Measurements from ENCODE around the gene DDX46.

The DDX46 gene

DNA sequence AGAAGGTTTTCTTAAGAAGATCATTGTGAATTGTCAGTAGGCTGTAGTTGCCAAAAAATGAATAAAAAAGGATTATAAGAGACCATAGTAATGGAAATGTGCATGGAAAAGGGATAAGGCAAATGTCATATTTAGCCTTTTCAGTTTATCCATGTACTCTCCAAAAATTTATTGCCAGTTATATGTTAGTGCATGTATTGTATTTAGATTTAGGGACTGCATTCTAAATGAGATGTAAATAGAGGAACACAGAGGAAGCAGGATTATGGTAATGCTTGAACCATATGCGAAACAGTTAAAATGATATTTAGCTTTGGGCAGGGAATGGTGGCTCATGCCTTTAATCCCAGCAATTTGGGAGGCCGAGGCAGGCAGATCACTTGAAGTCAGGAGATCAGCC lies 33.0 kb downstream of the DDX46 start:
- no peak for DNase-seq
- TF ChIP-seq, protein P1, sequence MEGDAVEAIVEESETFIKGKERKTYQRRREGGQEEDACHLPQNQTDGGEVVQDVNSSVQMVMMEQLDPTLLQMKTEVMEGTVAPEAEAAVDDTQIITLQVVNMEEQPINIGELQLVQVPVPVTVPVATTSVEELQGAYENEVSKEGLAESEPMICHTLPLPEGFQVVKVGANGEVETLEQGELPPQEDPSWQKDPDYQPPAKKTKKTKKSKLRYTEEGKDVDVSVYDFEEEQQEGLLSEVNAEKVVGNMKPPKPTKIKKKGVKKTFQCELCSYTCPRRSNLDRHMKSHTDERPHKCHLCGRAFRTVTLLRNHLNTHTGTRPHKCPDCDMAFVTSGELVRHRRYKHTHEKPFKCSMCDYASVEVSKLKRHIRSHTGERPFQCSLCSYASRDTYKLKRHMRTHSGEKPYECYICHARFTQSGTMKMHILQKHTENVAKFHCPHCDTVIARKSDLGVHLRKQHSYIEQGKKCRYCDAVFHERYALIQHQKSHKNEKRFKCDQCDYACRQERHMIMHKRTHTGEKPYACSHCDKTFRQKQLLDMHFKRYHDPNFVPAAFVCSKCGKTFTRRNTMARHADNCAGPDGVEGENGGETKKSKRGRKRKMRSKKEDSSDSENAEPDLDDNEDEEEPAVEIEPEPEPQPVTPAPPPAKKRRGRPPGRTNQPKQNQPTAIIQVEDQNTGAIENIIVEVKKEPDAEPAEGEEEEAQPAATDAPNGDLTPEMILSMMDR (IDR thresholded peaks at IDR 0.05), result no peak
- no peak overlapping the region for H3K4me3 ChIP-seq
- H3K27me3 ChIP-seq, result no peaks in the 10 kb centered on the region
- H3K9me3 ChIP-seq, result no peaks in the 10 kb centered on the region
- no peak overlapping the region for H3K27ac ChIP-seq
- peaks cover 62 to 96% (median 70%) of the 10 kb centered on the region in 3 donors for H3K36me3 ChIP-seq
- intact Hi-C loops (cut with DNase I; ENCODE audit: low total_unique reads), result no loop called here
- no peaks in the 10 kb centered on the region for H3K4me1 ChIP-seq

DNA sequence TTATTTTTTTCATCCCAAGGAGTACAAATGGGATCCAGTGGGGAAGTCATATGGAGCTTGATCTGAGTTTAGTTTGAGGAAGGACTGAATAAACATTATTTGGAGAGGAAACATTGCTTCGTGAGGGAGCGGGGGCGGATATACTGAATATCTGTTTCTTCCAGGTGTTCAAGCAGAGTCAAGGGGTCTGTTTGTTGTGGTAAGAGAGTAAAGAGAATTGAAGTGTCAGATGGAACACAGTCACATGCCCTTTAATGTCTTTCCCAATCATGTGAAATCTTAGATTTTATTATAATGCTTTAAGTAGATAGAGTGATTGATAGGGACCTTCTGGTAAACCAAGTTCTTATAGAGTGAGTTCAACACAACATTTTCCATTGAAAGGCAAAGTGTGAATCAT lies 33.7 kb downstream of the DDX46 start:
- Histone ChIP-seq H3K4me3 (no peak overlapping the region), H3K4me1 (no peaks in the 10 kb centered on the region), H3K36me3 (peaks cover 59 to 96% (median 68%) of the 10 kb centered on the region in 3 donors), H3K27me3 (no peaks in the 10 kb centered on the region), H3K9me3 (no peaks in the 10 kb centered on the region), H3K27ac (no peak overlapping the region)
- TF ChIP-seq, protein P1 (IDR thresholded peaks at IDR 0.05), result no peak
- intact Hi-C loops (cut with DNase I; ENCODE audit: low total_unique reads), result no loop called here
- DNase-seq, result no peak

DNA sequence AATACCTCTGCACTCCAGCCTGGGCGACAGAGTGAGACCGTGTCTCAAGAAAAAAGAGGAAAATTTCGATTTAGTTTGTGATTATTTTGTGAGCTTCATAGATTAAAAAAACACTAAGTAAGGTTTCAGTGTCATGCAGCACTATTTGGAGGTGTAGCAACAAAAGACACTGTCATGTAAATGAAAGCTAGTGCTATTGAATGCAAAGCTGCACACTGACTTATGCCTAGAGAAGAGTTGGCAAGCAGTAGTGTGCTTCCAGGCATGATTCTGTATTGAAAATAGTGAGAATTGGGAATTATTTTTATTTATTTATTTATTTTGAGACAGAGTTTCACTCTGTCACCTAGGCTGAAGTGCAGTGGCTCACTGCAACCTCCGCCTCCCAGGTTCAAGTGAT lies 34.5 kb downstream of the DDX46 start:
- H3K27ac ChIP-seq, result no peak overlapping the region
- no peak overlapping the region for H3K4me3 ChIP-seq
- intact Hi-C loops (cut with DNase I; ENCODE audit: low total_unique reads), result no loop called here
- no peaks in the 10 kb centered on the region for H3K27me3 ChIP-seq
- H3K9me3 ChIP-seq, result no peaks in the 10 kb centered on the region
- TF ChIP-seq, protein P1 (IDR thresholded peaks at IDR 0.05), result no peak
- no peaks in the 10 kb centered on the region for H3K4me1 ChIP-seq
- DNase-seq, result no peak
- peaks cover 67 to 98% (median 77%) of the 10 kb centered on the region in 3 donors for H3K36me3 ChIP-seq

DNA sequence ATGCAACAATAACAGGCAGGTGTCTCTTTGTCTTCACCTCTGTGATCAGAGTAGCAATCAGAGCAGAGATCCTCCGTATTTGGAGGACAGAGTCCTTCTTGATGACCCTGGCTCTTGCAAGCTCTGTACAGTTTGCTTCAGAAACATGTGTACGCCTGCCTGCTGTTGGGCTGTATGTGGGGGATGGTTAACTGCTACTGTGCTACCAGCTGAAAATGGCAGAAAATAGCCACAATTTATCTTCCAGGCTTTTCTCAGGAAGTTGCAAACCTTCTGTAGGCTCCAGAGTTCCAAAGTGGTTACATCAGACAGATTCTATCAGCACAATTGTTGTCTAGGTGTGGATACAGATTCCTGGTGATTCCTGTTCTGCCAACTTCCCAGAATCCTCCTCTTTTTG lies 35.5 kb downstream of the DDX46 start:
- peaks cover 70 to 100% (median 80%) of the 10 kb centered on the region in 3 donors for H3K36me3 ChIP-seq
- no peak overlapping the region for H3K27ac ChIP-seq
- intact Hi-C loops (cut with DNase I; ENCODE audit: low total_unique reads), result no loop called here
- TF ChIP-seq, protein P1 (IDR thresholded peaks at IDR 0.05), result no peak
- no peak for DNase-seq
- H3K4me1 ChIP-seq, result no peaks in the 10 kb centered on the region
- no peak overlapping the region for H3K4me3 ChIP-seq
- H3K9me3 ChIP-seq, result no peaks in the 10 kb centered on the region
- no peaks in the 10 kb centered on the region for H3K27me3 ChIP-seq

DNA sequence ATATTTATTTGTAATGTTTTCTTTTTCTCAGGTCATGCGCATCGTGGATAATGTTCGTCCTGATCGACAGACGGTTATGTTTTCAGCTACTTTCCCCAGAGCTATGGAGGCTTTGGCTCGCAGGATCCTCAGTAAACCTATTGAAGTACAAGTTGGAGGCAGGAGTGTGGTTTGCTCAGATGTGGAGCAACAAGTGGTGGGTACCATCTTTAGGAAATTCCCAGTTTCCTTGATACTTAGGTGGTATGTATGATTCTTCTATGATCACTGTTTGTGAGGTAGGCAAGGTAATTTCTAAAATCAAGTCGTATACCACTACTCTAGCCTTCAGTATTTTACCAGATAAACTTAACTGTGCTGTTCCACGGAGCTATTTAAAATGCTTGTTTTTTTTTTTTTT lies 36.2 kb downstream of the DDX46 start:
- H3K9me3 ChIP-seq, result no peaks in the 10 kb centered on the region
- no peak overlapping the region for H3K27ac ChIP-seq
- TF ChIP-seq, protein P1 (IDR thresholded peaks at IDR 0.05), result no peak
- no peak for DNase-seq
- no peaks in the 10 kb centered on the region for H3K27me3 ChIP-seq
- H3K36me3 ChIP-seq, result peaks cover 64 to 100% (median 73%) of the 10 kb centered on the region in 3 donors
- H3K4me1 ChIP-seq, result no peaks in the 10 kb centered on the region
- intact Hi-C loops (cut with DNase I; ENCODE audit: low total_unique reads), result no loop called here
- no peak overlapping the region for H3K4me3 ChIP-seq

DNA sequence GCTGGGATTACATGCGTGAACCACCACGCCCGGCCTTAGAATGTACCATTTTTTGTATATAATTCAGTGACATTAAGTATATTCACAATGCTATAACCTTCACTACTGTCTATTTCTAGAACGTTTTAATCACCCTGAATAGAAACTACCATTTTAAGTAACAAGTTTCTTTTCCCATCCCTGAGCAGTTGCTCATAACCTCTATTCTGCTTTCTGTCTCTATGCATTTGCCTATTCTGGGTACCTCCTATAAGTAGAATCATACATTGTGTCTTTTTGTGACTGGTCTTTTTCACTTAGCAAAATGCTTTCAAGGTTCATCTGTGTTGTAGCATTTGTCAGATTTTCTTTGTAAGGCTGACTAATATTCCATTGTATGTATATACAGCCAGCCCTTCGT lies 39.9 kb downstream of the DDX46 start:
- DNase-seq, result no peak
- no peak overlapping the region for H3K27ac ChIP-seq
- intact Hi-C loops (cut with DNase I; ENCODE audit: low total_unique reads), result no loop called here
- no peak overlapping the region for H3K4me3 ChIP-seq
- no peaks in the 10 kb centered on the region for H3K27me3 ChIP-seq
- H3K36me3 ChIP-seq, result peaks cover 48 to 90% (median 62%) of the 10 kb centered on the region in 3 donors
- no peaks in the 10 kb centered on the region for H3K9me3 ChIP-seq
- TF ChIP-seq, protein P1 (IDR thresholded peaks at IDR 0.05), result no peak
- H3K4me1 ChIP-seq, result no peaks in the 10 kb centered on the region

All from tibial artery (tissue), 4 donors.